Activated naive CD8-positive, alpha-beta T cell treated with anti-CD3 and anti-CD28 coated beads, Interleukin-2, amount 10 ng/mL, durations not matched to agents 7 days and 5 days (primary cell): Measurements from ENCODE around the gene PRKAR1A. TPM values are rescaled to one million over a fixed set of nuclear protein-coding genes. Genes with fewer than 3 reads are reported as not detected.

Experiments
- ATAC-seq: fragments of 150-1000 bp; cut with Tn5 transposase; one replicate; pipeline ENCODE4 v1.10.0; 2021; ENCODE audit warnings: low read depth, moderate library complexity
- POLR2A ChIA-PET: fragments of 350-600 bp; sonication (Branson Sonifier 250); formaldehyde crosslinking; loops from one replicate; lab custom pipeline; 2021; ENCODE audit warnings: antibody characterized with exemption; lab: Charles Lee
- DNase-seq: peaks from one replicate; pipeline ENCODE4 v3.0.0; 2021
- H3K27ac Mint-ChIP-seq: one replicate; pipeline ENCODE4 v1.8.0; 2022; ENCODE audit warnings: mild to moderate bottlenecking, mixed read lengths
- H3K27me3 Mint-ChIP-seq: one replicate; pipeline ENCODE4 v1.8.0; 2022; ENCODE audit warnings: mild to moderate bottlenecking, moderate library complexity, mixed read lengths
- H3K36me3 Mint-ChIP-seq: one replicate; pipeline ENCODE4 v1.8.0; 2021; ENCODE audit warnings: mild to moderate bottlenecking, mixed read lengths
- H3K4me1 Mint-ChIP-seq: one replicate; pipeline ENCODE4 v1.8.0; 2021; ENCODE audit warnings: mixed read lengths
- H3K4me3 Mint-ChIP-seq: one replicate; pipeline ENCODE4 v1.8.0; 2022; ENCODE audit warnings: mild to moderate bottlenecking, moderate library complexity, mixed read lengths
- H3K9me3 Mint-ChIP-seq: one replicate; pipeline ENCODE4 v1.8.0; 2021; ENCODE audit warnings: mixed read lengths
- total RNA-seq, 2 experiments: library from RNA; stranded (reverse); gene quantifications; one replicate each; pipeline ENCODE4 v1.2.3, GENCODE V29; 2021

The PRKAR1A gene
- total RNA-seq, 2 experiments from 2014 or later = 208 to 226 TPM

- peaks cover 7% of the 10 kb centered on the region for H3K27me3 Mint-ChIP-seq
- POLR2A ChIA-PET = interaction anchor here (0.6 kb wide), 1 partner anchor 83 kb away, joined by 3 read pairs; no protein-coding TSS in a partner anchor
- H3K27ac Mint-ChIP-seq = peak overlapping the region; percentile 11
- no peaks in the 10 kb centered on the region for H3K36me3 Mint-ChIP-seq
- no peak for ATAC-seq
- DNase-seq = no peak
- H3K9me3 Mint-ChIP-seq = no peaks in the 10 kb centered on the region
- no peak overlapping the region for H3K4me3 Mint-ChIP-seq
- peaks cover 4% of the 10 kb centered on the region for H3K4me1 Mint-ChIP-seq
Measured at GRCh38 chr17:68565661-68566441, 53.6 kb downstream of the PRKAR1A start.

- POLR2A ChIA-PET = interaction anchor here (0.6 kb wide), 1 partner anchor 84 kb away, joined by 3 read pairs; no protein-coding TSS in a partner anchor
- DNase-seq = no peak
- no peaks in the 10 kb centered on the region for H3K36me3 Mint-ChIP-seq
- peaks cover 9% of the 10 kb centered on the region for H3K27me3 Mint-ChIP-seq
- no peak overlapping the region for H3K27ac Mint-ChIP-seq
- H3K4me1 Mint-ChIP-seq = no peaks in the 10 kb centered on the region
- H3K4me3 Mint-ChIP-seq = no peak overlapping the region
- no peaks in the 10 kb centered on the region for H3K9me3 Mint-ChIP-seq
- no peak for ATAC-seq
Measured at GRCh38 chr17:68566442-68566738, 54.2 kb downstream of the PRKAR1A start.

- no peak for DNase-seq
- Mint-ChIP-seq H3K9me3 (no peaks in the 10 kb centered on the region), H3K4me1 (no peaks in the 10 kb centered on the region), H3K27ac (no peak overlapping the region), H3K27me3 (peaks cover 9% of the 10 kb centered on the region), H3K36me3 (no peaks in the 10 kb centered on the region), H3K4me3 (no peak overlapping the region)
- POLR2A ChIA-PET = no interaction called here
- no peak for ATAC-seq
Measured at GRCh38 chr17:68567035-68567434, 54.8 kb downstream of the PRKAR1A start.

- no peaks in the 10 kb centered on the region for H3K4me1 Mint-ChIP-seq
- peaks cover 9% of the 10 kb centered on the region for H3K27me3 Mint-ChIP-seq
- no peaks in the 10 kb centered on the region for H3K9me3 Mint-ChIP-seq
- ATAC-seq (no peak), DNase-seq (no peak)
- no peak overlapping the region for H3K4me3 Mint-ChIP-seq
- POLR2A ChIA-PET = no interaction called here
- H3K36me3 Mint-ChIP-seq = no peaks in the 10 kb centered on the region
- H3K27ac Mint-ChIP-seq = no peak overlapping the region
Measured at GRCh38 chr17:68567581-68567980, 55.4 kb downstream of the PRKAR1A start.

GRCh38 chr17:68568581-68568980 lies 56.4 kb downstream of the PRKAR1A start:
- H3K36me3 Mint-ChIP-seq = no peaks in the 10 kb centered on the region
- ATAC-seq (no peak), DNase-seq (no peak)
- no peak overlapping the region for H3K27ac Mint-ChIP-seq
- no peaks in the 10 kb centered on the region for H3K9me3 Mint-ChIP-seq
- peaks cover 13% of the 10 kb centered on the region for H3K27me3 Mint-ChIP-seq
- H3K4me1 Mint-ChIP-seq = no peaks in the 10 kb centered on the region
- no peak overlapping the region for H3K4me3 Mint-ChIP-seq
- POLR2A ChIA-PET = no interaction called here

GRCh38 chr17:68569346-68569745 lies 57.1 kb downstream of the PRKAR1A start:
- H3K27ac Mint-ChIP-seq = no peak overlapping the region
- no peak overlapping the region for H3K4me3 Mint-ChIP-seq
- H3K36me3 Mint-ChIP-seq = no peaks in the 10 kb centered on the region
- POLR2A ChIA-PET = no interaction called here
- peaks cover 12% of the 10 kb centered on the region for H3K27me3 Mint-ChIP-seq
- no peaks in the 10 kb centered on the region for H3K4me1 Mint-ChIP-seq
- H3K9me3 Mint-ChIP-seq = no peaks in the 10 kb centered on the region
- ATAC-seq = no peak
- no peak for DNase-seq

GRCh38 chr17:68570526-68570925 lies 58.3 kb downstream of the PRKAR1A start:
- Mint-ChIP-seq H3K36me3 (no peaks in the 10 kb centered on the region), H3K27me3 (peaks cover 9% of the 10 kb centered on the region), H3K9me3 (no peaks in the 10 kb centered on the region), H3K4me3 (no peak overlapping the region), H3K27ac (peak overlapping the region; percentile 11), H3K4me1 (no peaks in the 10 kb centered on the region)
- DNase-seq (no peak), ATAC-seq (no peak)
- POLR2A ChIA-PET = no interaction called here

- DNase-seq = no peak
- H3K4me1 Mint-ChIP-seq = no peaks in the 10 kb centered on the region
- ATAC-seq = no peak
- no peak overlapping the region for H3K4me3 Mint-ChIP-seq
- peaks cover 7% of the 10 kb centered on the region for H3K27me3 Mint-ChIP-seq
- POLR2A ChIA-PET = no interaction called here
- H3K9me3 Mint-ChIP-seq = no peaks in the 10 kb centered on the region
- no peak overlapping the region for H3K27ac Mint-ChIP-seq
- no peaks in the 10 kb centered on the region for H3K36me3 Mint-ChIP-seq
Measured at GRCh38 chr17:68572138-68572842, 60.1 kb downstream of the PRKAR1A start.

GRCh38 chr17:68573338-68573737 lies 61.1 kb downstream of the PRKAR1A start:
- no peak overlapping the region for H3K27ac Mint-ChIP-seq
- no peaks in the 10 kb centered on the region for H3K36me3 Mint-ChIP-seq
- no peak for DNase-seq
- no peaks in the 10 kb centered on the region for H3K4me1 Mint-ChIP-seq
- POLR2A ChIA-PET = no interaction called here
- H3K9me3 Mint-ChIP-seq = no peaks in the 10 kb centered on the region
- H3K4me3 Mint-ChIP-seq = no peak overlapping the region
- peaks cover 7% of the 10 kb centered on the region for H3K27me3 Mint-ChIP-seq
- no peak for ATAC-seq

- POLR2A ChIA-PET = no interaction called here
- no peak overlapping the region for H3K4me3 Mint-ChIP-seq
- peaks cover 12% of the 10 kb centered on the region for H3K27me3 Mint-ChIP-seq
- H3K36me3 Mint-ChIP-seq = no peaks in the 10 kb centered on the region
- no peak for DNase-seq
- no peaks in the 10 kb centered on the region for H3K4me1 Mint-ChIP-seq
- no peak overlapping the region for H3K27ac Mint-ChIP-seq
- H3K9me3 Mint-ChIP-seq = no peaks in the 10 kb centered on the region
- ATAC-seq = no peak
Measured at GRCh38 chr17:68576137-68576536, 63.9 kb downstream of the PRKAR1A start.

- no peak overlapping the region for H3K4me3 Mint-ChIP-seq
- H3K27ac Mint-ChIP-seq = no peak overlapping the region
- DNase-seq (no peak), ATAC-seq (no peak)
- no peaks in the 10 kb centered on the region for H3K9me3 Mint-ChIP-seq
- POLR2A ChIA-PET = no interaction called here
- no peaks in the 10 kb centered on the region for H3K36me3 Mint-ChIP-seq
- H3K27me3 Mint-ChIP-seq = peaks cover 10% of the 10 kb centered on the region
- H3K4me1 Mint-ChIP-seq = no peaks in the 10 kb centered on the region
Measured at GRCh38 chr17:68576811-68577496, 64.7 kb downstream of the PRKAR1A start.

GRCh38 chr17:68577497-68577821 lies 65.2 kb downstream of the PRKAR1A start:
- DNase-seq = no peak
- no peaks in the 10 kb centered on the region for H3K9me3 Mint-ChIP-seq
- H3K4me3 Mint-ChIP-seq = no peak overlapping the region
- no peak overlapping the region for H3K27ac Mint-ChIP-seq
- no peaks in the 10 kb centered on the region for H3K36me3 Mint-ChIP-seq
- H3K4me1 Mint-ChIP-seq = no peaks in the 10 kb centered on the region
- ATAC-seq = no peak
- POLR2A ChIA-PET = no interaction called here
- H3K27me3 Mint-ChIP-seq = peaks cover 10% of the 10 kb centered on the region

- DNase-seq = no peak
- no peak overlapping the region for H3K4me3 Mint-ChIP-seq
- POLR2A ChIA-PET = no interaction called here
- no peaks in the 10 kb centered on the region for H3K36me3 Mint-ChIP-seq
- H3K4me1 Mint-ChIP-seq = no peaks in the 10 kb centered on the region
- H3K27ac Mint-ChIP-seq = no peak overlapping the region
- H3K9me3 Mint-ChIP-seq = no peaks in the 10 kb centered on the region
- peaks cover 5% of the 10 kb centered on the region for H3K27me3 Mint-ChIP-seq
- ATAC-seq = no peak
Measured at GRCh38 chr17:68578236-68578635, 66.0 kb downstream of the PRKAR1A start.
